Activated CD4-positive, alpha-beta memory T cell treated with anti-CD3 and anti-CD28 coated beads, Interleukin-2, amount 10 ng/mL, durations not matched to agents 7 days and 5 days (primary cell): ENCODE results near the gene TXNRD1. TPM values are rescaled to one million over a fixed set of nuclear protein-coding genes. Genes with fewer than 3 reads are reported as not detected.
"Not testable (repeated sequence)": the region's sequence is repeated elsewhere in the genome, so short reads cannot be mapped to it uniquely, and the experiment has no call there.

Source experiments
- CTCF ChIA-PET: fragments of 350-600 bp; sonication (Branson Sonifier 250); formaldehyde crosslinking; loops from one replicate; lab custom pipeline; 2021; ENCODE audit warnings: antibody characterized with exemption, inconsistent platforms; lab: Charles Lee
- POLR2A ChIA-PET: fragments of 350-600 bp; sonication (Branson Sonifier 250); formaldehyde crosslinking; loops from one replicate; lab custom pipeline; 2021; ENCODE audit warnings: antibody characterized with exemption; lab: Charles Lee
- DNase-seq: peaks from one replicate; pipeline ENCODE4 v3.0.0-alpha.2; 2020
- H3K27ac Mint-ChIP-seq: one replicate; pipeline ENCODE4 v1.8.0; 2021; ENCODE audit warnings: mild to moderate bottlenecking, mixed read lengths
- H3K27me3 Mint-ChIP-seq: one replicate; pipeline ENCODE4 v1.8.0; 2021; ENCODE audit warnings: mixed read lengths
- H3K36me3 Mint-ChIP-seq: one replicate; pipeline ENCODE4 v1.8.0; 2021; ENCODE audit warnings: low read depth, mixed read lengths
- H3K4me1 Mint-ChIP-seq: one replicate; pipeline ENCODE4 v1.8.0; 2021; ENCODE audit warnings: mixed read lengths
- H3K4me3 Mint-ChIP-seq: one replicate; pipeline ENCODE4 v1.8.0; 2021; ENCODE audit warnings: mild to moderate bottlenecking, mixed read lengths
- H3K9me3 Mint-ChIP-seq: one replicate; pipeline ENCODE4 v1.8.0; 2021; ENCODE audit warnings: mixed read lengths
- total RNA-seq, 2 experiments: library from RNA; stranded (reverse); gene quantifications; one replicate each; pipeline ENCODE4 v1.2.3, GENCODE V29; 2021

TXNRD1 gene
- total RNA-seq = 100 to 1,000 TPM; 108 to 112 TPM

GRCh38 chr12:104215638-104216297, at the start of gene TXNRD1:
TSS of gene TXNRD1 (plus strand) at chr12:104215779. CDS start at chr12:104215803, 24 bp downstream.
- no peaks in the 10 kb centered on the region for H3K9me3 Mint-ChIP-seq
- H3K4me3 Mint-ChIP-seq = peak within 1 kb of the TSS; percentile 76
- peak within 1 kb of the TSS; percentile 35 for H3K27ac Mint-ChIP-seq
- peaks cover 46% of the 10 kb centered on the region for H3K4me1 Mint-ChIP-seq
- peaks cover 6% of the 10 kb centered on the region for H3K27me3 Mint-ChIP-seq
- ChIA-PET POLR2A (interaction anchor here (0.6 to 6.0 kb wide), 3 partner anchors 74 to 109 kb away, joined by 3 to 93 read pairs (median 3); partner anchors contain the start of gene EID3), CTCF (interaction anchor here (0.6 to 7.6 kb wide), 16 partner anchors 11 to 246 kb away, joined by 3 to 76 read pairs (median 4); partner anchors contain the start of gene EID3)
- peaks cover 6% of the 10 kb centered on the region for H3K36me3 Mint-ChIP-seq
- peak; percentile 87 for DNase-seq

- POLR2A ChIA-PET = no interaction called here
- CTCF ChIA-PET = interaction anchor here (1.4 kb wide), 1 partner anchor 102 kb away, joined by 3 read pairs; the partner anchor contains the start of gene HCFC2
Measured at GRCh38 chr12:104165801-104166200, 49.8 kb upstream of the TXNRD1 start.

GRCh38 chr12:104166465-104166864, 49.1 kb upstream of the TXNRD1 start:
- ChIA-PET CTCF (no interaction called here), POLR2A (no interaction called here)
- Mint-ChIP-seq H3K36me3 (no peaks in the 10 kb centered on the region), H3K4me1 (no peaks in the 10 kb centered on the region), H3K9me3 (no peaks in the 10 kb centered on the region), H3K27me3 (peaks cover 6% of the 10 kb centered on the region), H3K27ac (no peak overlapping the region), H3K4me3 (no peak overlapping the region)
- DNase-seq = no peak

More at GRCh38 chr12:104165801-104166200, 49.8 kb upstream of the TXNRD1 start:
- Mint-ChIP-seq H3K4me1 (no peaks in the 10 kb centered on the region), H3K27me3 (peaks cover 6% of the 10 kb centered on the region), H3K9me3 (no peaks in the 10 kb centered on the region), H3K36me3 (no peaks in the 10 kb centered on the region), H3K27ac (no peak overlapping the region), H3K4me3 (no peak overlapping the region)
- DNase-seq = no peak

- ChIA-PET CTCF (interaction anchor here (0.7 kb wide), 2 partner anchors 113 to 119 kb away, joined by 3 to 4 read pairs; no protein-coding TSS in a partner anchor), POLR2A (no interaction called here)
- no peak overlapping the region for H3K27ac Mint-ChIP-seq
- no peaks in the 10 kb centered on the region for H3K9me3 Mint-ChIP-seq
- H3K36me3 Mint-ChIP-seq = no peaks in the 10 kb centered on the region
- H3K4me1 Mint-ChIP-seq = no peaks in the 10 kb centered on the region
- peaks cover 6% of the 10 kb centered on the region for H3K27me3 Mint-ChIP-seq
- no peak overlapping the region for H3K4me3 Mint-ChIP-seq
- no peak for DNase-seq
Measured at GRCh38 chr12:104167519-104168458, 47.8 kb upstream of the TXNRD1 start.

GRCh38 chr12:104168596-104168995, 47.0 kb upstream of the TXNRD1 start:
- H3K4me1 Mint-ChIP-seq = no peaks in the 10 kb centered on the region
- ChIA-PET POLR2A (no interaction called here), CTCF (no interaction called here)
- H3K27ac Mint-ChIP-seq = no peak overlapping the region
- DNase-seq = no peak
- H3K9me3 Mint-ChIP-seq = no peaks in the 10 kb centered on the region
- no peaks in the 10 kb centered on the region for H3K36me3 Mint-ChIP-seq
- H3K27me3 Mint-ChIP-seq = peaks cover 6% of the 10 kb centered on the region
- H3K4me3 Mint-ChIP-seq = no peak overlapping the region

- H3K27me3 Mint-ChIP-seq = peaks cover 6% of the 10 kb centered on the region
- CTCF ChIA-PET = no interaction called here
- no peak overlapping the region for H3K27ac Mint-ChIP-seq
- H3K4me3 Mint-ChIP-seq = no peak overlapping the region
- H3K36me3 Mint-ChIP-seq = no peaks in the 10 kb centered on the region
- no peaks in the 10 kb centered on the region for H3K9me3 Mint-ChIP-seq
- H3K4me1 Mint-ChIP-seq = peaks cover 2% of the 10 kb centered on the region
- DNase-seq = no peak
- POLR2A ChIA-PET = no interaction called here
Measured at GRCh38 chr12:104171785-104172569, 43.6 kb upstream of the TXNRD1 start.

- Mint-ChIP-seq H3K27me3 (peaks cover 6% of the 10 kb centered on the region), H3K27ac (no peak overlapping the region), H3K4me3 (no peak overlapping the region), H3K36me3 (no peaks in the 10 kb centered on the region), H3K9me3 (no peaks in the 10 kb centered on the region), H3K4me1 (peaks cover 8% of the 10 kb centered on the region)
- CTCF ChIA-PET = no interaction called here
- POLR2A ChIA-PET = no interaction called here
- no peak for DNase-seq
Measured at GRCh38 chr12:104172570-104172947, 43.0 kb upstream of the TXNRD1 start.

GRCh38 chr12:104173804-104174203, 41.8 kb upstream of the TXNRD1 start:
- H3K9me3 Mint-ChIP-seq, H3K36me3 Mint-ChIP-seq, CTCF ChIA-PET, H3K27ac Mint-ChIP-seq, DNase-seq, H3K4me3 Mint-ChIP-seq, POLR2A ChIA-PET, H3K27me3 Mint-ChIP-seq: not testable (repeated sequence)
- H3K4me1 Mint-ChIP-seq = peaks cover 19% of the 10 kb centered on the region

- Mint-ChIP-seq H3K27me3 (peaks cover 5% of the 10 kb centered on the region), H3K36me3 (no peaks in the 10 kb centered on the region), H3K27ac (no peak overlapping the region), H3K9me3 (no peaks in the 10 kb centered on the region), H3K4me3 (no peak overlapping the region), H3K4me1 (peaks cover 19% of the 10 kb centered on the region)
- ChIA-PET POLR2A (no interaction called here), CTCF (interaction anchor here (0.5 to 0.8 kb wide), 3 partner anchors 37 to 755 kb away, joined by 3 to 5 read pairs (median 3); no protein-coding TSS in a partner anchor)
- DNase-seq = no peak
Measured at GRCh38 chr12:104175726-104176247, 39.8 kb upstream of the TXNRD1 start.

- Mint-ChIP-seq H3K27me3 (peaks cover 10% of the 10 kb centered on the region), H3K9me3 (no peaks in the 10 kb centered on the region), H3K36me3 (no peaks in the 10 kb centered on the region), H3K27ac (no peak overlapping the region), H3K4me1 (peaks cover 19% of the 10 kb centered on the region), H3K4me3 (no peak overlapping the region)
- POLR2A ChIA-PET = interaction anchor here (1.0 kb wide), 1 partner anchor 39 kb away, joined by 4 read pairs; the partner anchor contains the start of gene NFYB
- CTCF ChIA-PET = interaction anchor here (0.6 kb wide), 1 partner anchor 114 kb away, joined by 5 read pairs; no protein-coding TSS in a partner anchor
- DNase-seq = no peak
Measured at GRCh38 chr12:104177336-104177662, 38.3 kb upstream of the TXNRD1 start.

- no peak overlapping the region for H3K4me3 Mint-ChIP-seq
- peak; percentile 46 for DNase-seq
Measured at GRCh38 chr12:104177663-104178501, 37.7 kb upstream of the TXNRD1 start.

More at GRCh38 chr12:104177663-104178501, 37.7 kb upstream of the TXNRD1 start:
- ChIA-PET CTCF (interaction anchor here (0.6 kb wide), 1 partner anchor 114 kb away, joined by 5 read pairs; no protein-coding TSS in a partner anchor), POLR2A (interaction anchor here (1.0 kb wide), 1 partner anchor 40 kb away, joined by 4 read pairs; the partner anchor contains the start of gene NFYB)
- H3K36me3 Mint-ChIP-seq = no peaks in the 10 kb centered on the region
- H3K27me3 Mint-ChIP-seq = peaks cover 10% of the 10 kb centered on the region
- no peak overlapping the region for H3K27ac Mint-ChIP-seq
- H3K4me1 Mint-ChIP-seq = peaks cover 19% of the 10 kb centered on the region
- no peaks in the 10 kb centered on the region for H3K9me3 Mint-ChIP-seq
